ENCODE data around the gene CAMK1.

GRCh38 chr3:9721700-9722060, 48.1 kb downstream of the CAMK1 start:
- no peak for TF ChIP-seq CTCF (IDR thresholded peaks at IDR 0.05)
- no peak for TF ChIP-seq ZFX (IDR thresholded peaks at IDR 0.05; ENCODE audit: borderline replicate concordance)

Measured in 22Rv1 (cell line).